NAMALWA (cell line): ENCODE measurements around the gene SPACA4.

ENCODE experiments used
- DNase-seq: peaks from one replicate; pipeline ENCODE4 v3.0.0-alpha.2; 2015; ENCODE audit warnings: low spot score

Gene SPACA4

DNA sequence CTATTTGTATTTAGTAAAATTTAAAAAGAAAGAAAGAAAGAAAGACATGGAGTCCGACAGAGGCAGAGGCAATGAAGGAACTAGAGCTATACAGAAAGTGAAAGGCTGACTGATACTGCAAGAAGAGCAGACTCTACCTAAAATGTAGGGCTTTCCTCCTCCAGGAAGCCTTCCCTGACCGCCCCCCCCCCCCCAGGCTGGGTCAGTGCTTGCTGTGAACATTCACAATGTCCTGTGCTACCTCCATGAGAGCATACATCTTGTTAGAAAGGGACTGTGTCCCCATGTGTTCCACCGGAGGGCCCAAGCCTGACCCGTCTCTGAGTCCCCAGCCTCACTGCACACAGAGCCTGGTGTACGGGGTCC is 45.1 kb downstream of the SPACA4 start:
- DNase-seq = no peak

- DNase-seq = peak; percentile 55
Observed at GRCh38 chr19:48654299-48655059, 47.9 kb downstream of the SPACA4 start.

GRCh38 chr19:48656840-48657474 is 50.4 kb downstream of the SPACA4 start:
- DNase-seq = no peak
